Measurements from ENCODE around the gene PRDM1.

DNA sequence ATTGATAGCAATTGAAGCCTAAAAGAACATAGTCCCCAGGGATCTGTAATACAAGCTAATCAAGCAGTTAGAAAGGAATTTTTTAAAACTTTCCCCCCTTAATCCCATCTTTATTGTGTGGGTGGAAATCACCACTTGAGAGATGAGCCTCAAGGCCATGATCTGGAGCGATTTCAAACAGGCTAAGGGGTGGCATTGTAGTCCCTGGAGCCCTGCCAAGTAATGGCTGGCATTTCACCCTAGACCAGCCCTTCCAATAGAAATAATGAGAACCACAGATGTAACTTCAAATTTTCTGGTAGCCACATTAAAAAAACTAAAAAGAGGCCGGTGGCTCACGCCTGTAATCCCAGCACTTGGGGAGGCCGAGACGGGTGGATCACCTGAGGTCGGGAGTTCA, 46.9 kb downstream of the PRDM1 start:
- TF ChIP-seq POLR2AphosphoS5 (IDR thresholded peaks at IDR 0.05) (no peak), POLR2A (IDR thresholded peaks at IDR 0.05) (no peak)
- TF ChIP-seq, protein P1, sequence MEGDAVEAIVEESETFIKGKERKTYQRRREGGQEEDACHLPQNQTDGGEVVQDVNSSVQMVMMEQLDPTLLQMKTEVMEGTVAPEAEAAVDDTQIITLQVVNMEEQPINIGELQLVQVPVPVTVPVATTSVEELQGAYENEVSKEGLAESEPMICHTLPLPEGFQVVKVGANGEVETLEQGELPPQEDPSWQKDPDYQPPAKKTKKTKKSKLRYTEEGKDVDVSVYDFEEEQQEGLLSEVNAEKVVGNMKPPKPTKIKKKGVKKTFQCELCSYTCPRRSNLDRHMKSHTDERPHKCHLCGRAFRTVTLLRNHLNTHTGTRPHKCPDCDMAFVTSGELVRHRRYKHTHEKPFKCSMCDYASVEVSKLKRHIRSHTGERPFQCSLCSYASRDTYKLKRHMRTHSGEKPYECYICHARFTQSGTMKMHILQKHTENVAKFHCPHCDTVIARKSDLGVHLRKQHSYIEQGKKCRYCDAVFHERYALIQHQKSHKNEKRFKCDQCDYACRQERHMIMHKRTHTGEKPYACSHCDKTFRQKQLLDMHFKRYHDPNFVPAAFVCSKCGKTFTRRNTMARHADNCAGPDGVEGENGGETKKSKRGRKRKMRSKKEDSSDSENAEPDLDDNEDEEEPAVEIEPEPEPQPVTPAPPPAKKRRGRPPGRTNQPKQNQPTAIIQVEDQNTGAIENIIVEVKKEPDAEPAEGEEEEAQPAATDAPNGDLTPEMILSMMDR (IDR thresholded peaks at IDR 0.05 in 8 of 11, conservative IDR thresholded peaks at IDR 0.05 in 3 of 11) = no peak
